ENCODE results near the gene LDLRAD2.
"Not testable (repeated sequence)": the region's sequence is repeated elsewhere in the genome, so short reads cannot be mapped to it uniquely, and the experiment has no call there.

GRCh38 chr1:21771672-21772071 lies 40.4 kb upstream of the LDLRAD2 start:
- TF ChIP-seq, protein P1, sequence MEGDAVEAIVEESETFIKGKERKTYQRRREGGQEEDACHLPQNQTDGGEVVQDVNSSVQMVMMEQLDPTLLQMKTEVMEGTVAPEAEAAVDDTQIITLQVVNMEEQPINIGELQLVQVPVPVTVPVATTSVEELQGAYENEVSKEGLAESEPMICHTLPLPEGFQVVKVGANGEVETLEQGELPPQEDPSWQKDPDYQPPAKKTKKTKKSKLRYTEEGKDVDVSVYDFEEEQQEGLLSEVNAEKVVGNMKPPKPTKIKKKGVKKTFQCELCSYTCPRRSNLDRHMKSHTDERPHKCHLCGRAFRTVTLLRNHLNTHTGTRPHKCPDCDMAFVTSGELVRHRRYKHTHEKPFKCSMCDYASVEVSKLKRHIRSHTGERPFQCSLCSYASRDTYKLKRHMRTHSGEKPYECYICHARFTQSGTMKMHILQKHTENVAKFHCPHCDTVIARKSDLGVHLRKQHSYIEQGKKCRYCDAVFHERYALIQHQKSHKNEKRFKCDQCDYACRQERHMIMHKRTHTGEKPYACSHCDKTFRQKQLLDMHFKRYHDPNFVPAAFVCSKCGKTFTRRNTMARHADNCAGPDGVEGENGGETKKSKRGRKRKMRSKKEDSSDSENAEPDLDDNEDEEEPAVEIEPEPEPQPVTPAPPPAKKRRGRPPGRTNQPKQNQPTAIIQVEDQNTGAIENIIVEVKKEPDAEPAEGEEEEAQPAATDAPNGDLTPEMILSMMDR (IDR thresholded peaks at IDR 0.05; ENCODE audit: insufficient read depth, low read length): not testable (repeated sequence)
- TF ChIP-seq REST (IDR thresholded peaks at IDR 0.05; ENCODE audit: insufficient replicate concordance, low read depth); POLR2AphosphoS5 (IDR thresholded peaks at IDR 0.05; ENCODE audit: low read depth); SPI1 (IDR thresholded peaks at IDR 0.05; ENCODE audit: borderline replicate concordance, low read depth): not testable (repeated sequence)
